Frontal cortex (tissue), 4 donors: ENCODE data around the gene PNMT. TPM values are rescaled to one million over a fixed set of nuclear protein-coding genes. Genes with fewer than 3 reads are reported as not detected.

Experiments used
- DNase-seq, 2 donors: peaks; one replicate each; pipeline ENCODE4 v3.0.0; 2012; ENCODE audit warnings: low spot score in 2 of 2
- FAIRE-seq: peaks from 2 replicates; lab custom pipeline; 2012; peaks lifted over from hg19 to GRCh38; lab: Jason Lieb, UNC
- total RNA-seq: library from RNA; depleted of rRNA; stranded (reverse); fragments of >200 nt; gene quantifications from one replicate; pipeline ENCODE4 v1.2.3, GENCODE V29; 2014
- donor health status: control.
- donor health status: control.
- donor health status: control.

PNMT gene
- total RNA-seq, 1 donor from 2014 or later = 3.7 TPM

DNA sequence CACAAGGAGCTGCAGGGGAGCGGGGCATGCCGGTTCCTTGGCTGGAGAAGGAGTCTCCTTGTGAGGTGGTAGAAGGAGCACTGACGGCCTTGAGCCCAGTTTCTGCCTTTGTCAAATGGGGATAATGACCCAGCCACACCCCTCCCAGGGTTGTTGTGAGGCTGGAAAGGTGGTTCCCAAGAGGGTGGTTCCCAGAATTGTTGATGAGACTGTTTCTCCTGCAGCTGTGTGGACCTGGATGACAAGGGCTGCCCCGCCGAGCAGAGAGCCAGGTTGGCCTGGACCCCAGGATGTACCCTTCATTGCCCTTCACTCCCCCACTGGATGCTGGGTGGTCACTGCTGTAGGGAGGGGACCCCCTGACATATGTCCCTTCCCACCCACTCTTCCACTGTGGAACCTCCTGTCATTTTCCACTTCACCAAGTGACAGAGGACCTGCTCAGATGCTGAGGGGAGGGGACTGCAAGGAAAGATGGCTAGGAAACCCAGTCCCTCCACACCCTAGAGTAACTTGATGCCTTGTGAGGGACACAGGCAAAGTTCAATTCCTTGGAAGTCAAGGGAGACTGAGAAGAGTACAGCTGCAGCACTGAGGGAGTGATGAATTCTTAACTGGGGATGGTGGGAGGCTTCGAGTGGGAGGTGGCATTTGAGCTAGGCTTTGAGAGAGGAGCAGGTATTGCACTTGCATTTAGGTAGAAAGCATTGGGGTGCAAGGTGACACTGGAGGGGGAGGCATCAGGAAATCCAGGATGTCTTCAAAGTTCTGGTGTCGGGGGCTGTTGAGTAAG is 51.5 kb downstream of the PNMT start:
- FAIRE-seq (no peak), DNase-seq (no peak)

Other genes with a start within 250 kb of the PNMT start
- 22.4 TPM for gene MED1, start 217.2 kb upstream of the PNMT start, total RNA-seq
- 16.7 TPM for gene CDK12, start 207.0 kb upstream of the PNMT start, total RNA-seq
- gene NEUROD2, start 60.5 kb upstream of the PNMT start, total RNA-seq = 44.8 TPM
- gene PPP1R1B, start 41.5 kb upstream of the PNMT start, total RNA-seq = 27.3 TPM
- gene STARD3, start 31.3 kb upstream of the PNMT start, total RNA-seq = 17.5 TPM
- gene TCAP, start 3.1 kb upstream of the PNMT start, total RNA-seq = 0.82 TPM
- gene PGAP3, start 19.6 kb downstream of the PNMT start, total RNA-seq = 8.2 TPM
- 6.9 TPM for gene ERBB2, start 31.6 kb downstream of the PNMT start, total RNA-seq
- gene MIEN1, start 62.1 kb downstream of the PNMT start, total RNA-seq = 12.6 TPM
- not detected for gene GRB7, start 69.5 kb downstream of the PNMT start, total RNA-seq
- gene IKZF3, start 195.9 kb downstream of the PNMT start, total RNA-seq = 0.41 TPM
- not detected for gene ZPBP2, start 199.7 kb downstream of the PNMT start, total RNA-seq